ENCODE measurements around the gene CIZ1.
A peak's percentile ranks its signal among the peaks of the same experiment; 100 is the strongest.
"Not testable (repeated sequence)": the region's sequence is repeated elsewhere in the genome, so short reads cannot be mapped to it uniquely, and the experiment has no call there.

Gene CIZ1

GRCh38 chr9:128190013-128190412, 1.4 kb downstream of the CIZ1 start:
- no peak for DNase-seq

- no peak for DNase-seq
Measured at GRCh38 chr9:128188209-128188608, 3.2 kb downstream of the CIZ1 start.

GRCh38 chr9:128187361-128187760, 4.0 kb downstream of the CIZ1 start:
- DNase-seq, result no peak

- no peak for DNase-seq
Measured at GRCh38 chr9:128185979-128186965, 5.1 kb downstream of the CIZ1 start.

- no peak for DNase-seq
Measured at GRCh38 chr9:128182893-128183588, 8.3 kb downstream of the CIZ1 start.

- DNase-seq, result not testable (repeated sequence)
Measured at GRCh38 chr9:128181480-128181879, 9.9 kb downstream of the CIZ1 start.

GRCh38 chr9:128180447-128180846, 10.9 kb downstream of the CIZ1 start:
- DNase-seq, result no peak

- DNase-seq, result no peak
Measured at GRCh38 chr9:128180001-128180400, 11.4 kb downstream of the CIZ1 start.

- no peak for DNase-seq
Measured at GRCh38 chr9:128178806-128179431, 12.5 kb downstream of the CIZ1 start.

GRCh38 chr9:128175726-128176125, 15.6 kb downstream of the CIZ1 start:
- no peak for DNase-seq

- DNase-seq, result no peak
Measured at GRCh38 chr9:128175102-128175563, 16.2 kb downstream of the CIZ1 start.

GRCh38 chr9:128174062-128174461, 17.3 kb downstream of the CIZ1 start:
- DNase-seq, result no peak

GRCh38 chr9:128169925-128170324, 21.4 kb downstream of the CIZ1 start:
- no peak for DNase-seq

- DNase-seq, result no peak
Measured at GRCh38 chr9:128169492-128169891, 21.9 kb downstream of the CIZ1 start.

GRCh38 chr9:128168731-128169308, 22.6 kb downstream of the CIZ1 start:
- DNase-seq, result no peak

- DNase-seq, result no peak
Measured at GRCh38 chr9:128167209-128167608, 24.2 kb downstream of the CIZ1 start.

- no peak for DNase-seq
Measured at GRCh38 chr9:128166169-128166568, 25.2 kb downstream of the CIZ1 start.

- DNase-seq, result peak; percentile 33 to 51
Measured at GRCh38 chr9:128164307-128164885, 27.0 kb downstream of the CIZ1 start.

- DNase-seq, result no peak
Measured at GRCh38 chr9:128163523-128164306, 27.7 kb downstream of the CIZ1 start.

- no peak for DNase-seq
Measured at GRCh38 chr9:128163027-128163515, 28.3 kb downstream of the CIZ1 start.

Measured in inflammatory macrophage (primary cell).